A673 (cell line): ENCODE results near the gene SCO1. TPM values are rescaled to one million over a fixed set of nuclear protein-coding genes. Genes with fewer than 3 reads are reported as not detected.
"Not testable (repeated sequence)": the region's sequence is repeated elsewhere in the genome, so short reads cannot be mapped to it uniquely, and the experiment has no call there.

Experiments used
- BruUV-seq: library from RNA; stranded (reverse); fragments of 400-500 nt; replicated peaks from 2 replicates; lab custom pipeline; 2021; lab: Mats Ljungman, UMichigan
- CTCF ChIA-PET: fragments of 300-600 bp; sonication (Branson Sonifier 250); formaldehyde crosslinking; loops from one replicate; lab custom pipeline; 2022; ENCODE audit warnings: antibody characterized with exemption; lab: Charles Lee
- POLR2A ChIA-PET: fragments of 300-600 bp; sonication (Branson Sonifier 250); formaldehyde crosslinking; loops from one replicate; lab custom pipeline; 2022; ENCODE audit warnings: antibody characterized with exemption; ENCODE audit not compliant: low non-redundant PET; lab: Charles Lee
- DNase-seq: peaks from one replicate; pipeline ENCODE4 v3.0.0-alpha.2; 2015; ENCODE audit warnings: low spot score
- H3K27ac ChIP-seq: fragments of 200-600 bp; sonication (generic); 2 replicates; pipeline ENCODE4 v1.5.1; 2016; ENCODE audit warnings: mixed run types, low read depth, mild to moderate bottlenecking, mixed read lengths, antibody characterized with exemption, low read length; ENCODE audit not compliant: poor library complexity, severe bottlenecking
- H3K27me3 ChIP-seq: fragments of 200-600 bp; sonication (generic); replicated peaks from 2 replicates; pipeline ENCODE4 v1.6.1; 2017; ENCODE audit warnings: mixed run types, low read depth, mild to moderate bottlenecking, mixed read lengths, antibody characterized with exemption, low read length; ENCODE audit not compliant: insufficient read depth, poor library complexity
- H3K36me3 ChIP-seq: fragments of 200-600 bp; sonication (generic); 2 replicates; pipeline ENCODE4 v1.6.1; 2016; ENCODE audit warnings: mixed run types, mild to moderate bottlenecking, mixed read lengths, antibody characterized with exemption, low read length; ENCODE audit not compliant: insufficient read depth, poor library complexity, severe bottlenecking
- H3K4me1 ChIP-seq: fragments of 200-600 bp; sonication (generic); 2 replicates; pipeline ENCODE4 v1.6.1; 2017; ENCODE audit warnings: mixed run types, mild to moderate bottlenecking, mixed read lengths, antibody characterized with exemption, low read length; ENCODE audit not compliant: insufficient read depth, poor library complexity, severe bottlenecking
- H3K4me3 ChIP-seq: fragments of 200-600 bp; sonication (generic); 2 replicates; pipeline ENCODE4 v1.5.1; 2016; ENCODE audit warnings: low read depth, mixed run types, mild to moderate bottlenecking, mixed read lengths, low read length; ENCODE audit not compliant: poor library complexity, severe bottlenecking
- H3K9me3 ChIP-seq: fragments of 200-600 bp; sonication (generic); 2 replicates; pipeline ENCODE4 v1.6.1; 2016; ENCODE audit warnings: mixed run types, low read depth, mild to moderate bottlenecking, mixed read lengths, antibody characterized with exemption, low read length; ENCODE audit not compliant: poor library complexity, severe bottlenecking
- CTCF ChIP-seq: fragments of 300-800, 200-600 bp; sonication (generic); conservative IDR thresholded peaks from 2 replicates; pipeline ENCODE4 v1.5.1; 2017; ENCODE audit warnings: low read depth, mild to moderate bottlenecking, antibody characterized with exemption, low read length, moderate library complexity, mixed read lengths
- EZH2 ChIP-seq: fragments of 200-600 bp; sonication (generic); IDR thresholded peaks from 2 replicates; pipeline ENCODE4 v1.6.1; 2017; ENCODE audit warnings: borderline replicate concordance, low read depth, mild to moderate bottlenecking, mixed read lengths, antibody characterized with exemption, low read length; ENCODE audit not compliant: poor library complexity, severe bottlenecking
- intact Hi-C: fragments of 100-400 bp; cut with micrococcal nuclease; formaldehyde crosslinking; loops from one replicate; pipeline ENCODE4 v1.10.0; 2022; ENCODE audit not compliant: unreplicated experiment
- total RNA-seq: library from RNA; stranded (reverse); gene quantifications from 2 replicates; pipeline ENCODE4 v1.2.3, GENCODE V29; 2021

SCO1 gene
- total RNA-seq, 1 experiment from 2014 or later = 42.2 TPM

GRCh38 chr17:10698096-10698818 is 924 bp upstream of the SCO1 start:
- DNase-seq = peak; percentile 30
- ChIA-PET POLR2A (no interaction called here), CTCF (no interaction called here)
- H3K4me3 ChIP-seq = peak overlapping the region; percentile 89
- H3K27me3 ChIP-seq = no peaks in the 10 kb centered on the region
- H3K36me3 ChIP-seq = peaks cover 23% of the 10 kb centered on the region
- H3K4me1 ChIP-seq = peaks cover 23% of the 10 kb centered on the region
- intact Hi-C loops = no loop called here
- H3K9me3 ChIP-seq = no peaks in the 10 kb centered on the region
- peak overlapping the region; percentile 79 for H3K27ac ChIP-seq
- TSS peak; percentile 68 for BruUV-seq
- no peak for TF ChIP-seq CTCF
- no peak for TF ChIP-seq EZH2

GRCh38 chr17:10695875-10696407 is 1.4 kb downstream of the SCO1 start:
- intact Hi-C loops, POLR2A ChIA-PET, H3K9me3 ChIP-seq, H3K27me3 ChIP-seq, H3K27ac ChIP-seq, BruUV-seq, DNase-seq: not testable (repeated sequence)
- H3K4me3 ChIP-seq = peak overlapping the region; percentile 89
- H3K4me1 ChIP-seq = peaks cover 16% of the 10 kb centered on the region
- CTCF ChIA-PET = interaction anchor here (0.6 kb wide), 1 partner anchor 362 kb away, joined by 3 read pairs; no protein-coding TSS in a partner anchor
- peaks cover 46% of the 10 kb centered on the region for H3K36me3 ChIP-seq

GRCh38 chr17:10687499-10687898 is 9.8 kb downstream of the SCO1 start:
- Histone ChIP-seq H3K4me1 (no peaks in the 10 kb centered on the region), H3K36me3 (peaks cover 79% of the 10 kb centered on the region), H3K4me3 (no peak overlapping the region), H3K27ac (no peak overlapping the region), H3K9me3 (no peaks in the 10 kb centered on the region), H3K27me3 (no peaks in the 10 kb centered on the region)
- no peak for DNase-seq
- TF ChIP-seq CTCF = no peak
- TF ChIP-seq EZH2 = no peak
- BruUV-seq = no TSS peak
- ChIA-PET CTCF (no interaction called here), POLR2A (no interaction called here)
- intact Hi-C loops = no loop called here

GRCh38 chr17:10683853-10684252 is 13.5 kb downstream of the SCO1 start:
- DNase-seq = peak; percentile 67

More at GRCh38 chr17:10683853-10684252, 13.5 kb downstream of the SCO1 start:
- intact Hi-C loops = no loop called here
- TF ChIP-seq EZH2 = no peak
- peak; percentile 76 for TF ChIP-seq CTCF
- H3K36me3 ChIP-seq = peaks cover 77% of the 10 kb centered on the region
- no peaks in the 10 kb centered on the region for H3K27me3 ChIP-seq
- H3K27ac ChIP-seq = no peak overlapping the region
- CTCF ChIA-PET = interaction anchor here (0.6 to 1.6 kb wide), 4 partner anchors 9 to 1311 kb away, joined by 3 to 8 read pairs (median 3); no protein-coding TSS in a partner anchor
- H3K9me3 ChIP-seq = no peaks in the 10 kb centered on the region
- no peaks in the 10 kb centered on the region for H3K4me1 ChIP-seq
- H3K4me3 ChIP-seq = no peak overlapping the region
- no TSS peak for BruUV-seq
- POLR2A ChIA-PET = no interaction called here
